Activated CD4-positive, alpha-beta T cell treated with anti-CD3 and anti-CD28 coated beads, Interleukin-2, amount 50 U/mL, for 4 hours (primary cell): Measurements from ENCODE around the gene DDIAS.

ENCODE experiments used
- DNase-seq, 2 experiments: peaks; one replicate each; pipeline ENCODE4 v3.0.0-alpha.2; 2020

Gene DDIAS

DNA sequence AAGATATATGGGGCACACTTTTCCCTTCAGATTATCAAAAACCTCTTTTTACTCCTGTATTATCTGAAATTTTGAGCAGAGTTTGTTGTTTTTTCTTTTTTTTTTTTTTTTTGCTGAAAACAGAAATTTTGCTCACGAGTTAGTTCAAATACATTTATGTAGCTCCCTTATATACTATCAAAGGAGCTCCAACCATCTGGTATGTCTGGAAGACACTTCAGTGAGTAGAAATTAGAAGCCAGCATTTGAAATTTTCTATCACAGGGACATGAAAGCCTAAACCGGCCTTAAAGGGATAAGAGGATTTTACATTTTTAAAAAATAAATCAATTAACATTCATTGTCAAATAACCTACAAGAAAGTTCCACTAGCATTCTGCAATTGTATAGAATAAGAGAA lies 73.3 kb downstream of the DDIAS start:
- no peak for DNase-seq

GRCh38 chr11:82975882-82976281 lies 74.3 kb downstream of the DDIAS start:
- no peak for DNase-seq

DNA sequence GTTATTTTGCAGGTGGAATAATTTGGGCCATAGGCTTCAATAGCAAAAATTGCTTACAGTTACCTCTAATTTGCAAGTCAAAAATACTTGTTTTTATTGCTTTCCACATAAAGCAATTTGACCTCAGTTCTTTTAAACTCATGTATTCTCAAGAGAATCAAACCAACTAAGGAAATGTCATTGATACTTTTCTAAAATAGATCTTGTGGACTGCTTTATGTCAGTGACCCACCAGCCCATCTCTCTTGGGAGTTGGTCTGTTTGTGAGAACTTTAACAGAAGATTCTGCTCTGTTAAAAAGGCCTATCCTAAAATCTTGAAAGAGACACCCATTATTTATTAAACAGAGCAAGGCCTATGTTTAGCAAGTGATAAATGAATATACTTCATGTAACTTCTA lies 75.2 kb downstream of the DDIAS start:
- DNase-seq = no peak

DNA sequence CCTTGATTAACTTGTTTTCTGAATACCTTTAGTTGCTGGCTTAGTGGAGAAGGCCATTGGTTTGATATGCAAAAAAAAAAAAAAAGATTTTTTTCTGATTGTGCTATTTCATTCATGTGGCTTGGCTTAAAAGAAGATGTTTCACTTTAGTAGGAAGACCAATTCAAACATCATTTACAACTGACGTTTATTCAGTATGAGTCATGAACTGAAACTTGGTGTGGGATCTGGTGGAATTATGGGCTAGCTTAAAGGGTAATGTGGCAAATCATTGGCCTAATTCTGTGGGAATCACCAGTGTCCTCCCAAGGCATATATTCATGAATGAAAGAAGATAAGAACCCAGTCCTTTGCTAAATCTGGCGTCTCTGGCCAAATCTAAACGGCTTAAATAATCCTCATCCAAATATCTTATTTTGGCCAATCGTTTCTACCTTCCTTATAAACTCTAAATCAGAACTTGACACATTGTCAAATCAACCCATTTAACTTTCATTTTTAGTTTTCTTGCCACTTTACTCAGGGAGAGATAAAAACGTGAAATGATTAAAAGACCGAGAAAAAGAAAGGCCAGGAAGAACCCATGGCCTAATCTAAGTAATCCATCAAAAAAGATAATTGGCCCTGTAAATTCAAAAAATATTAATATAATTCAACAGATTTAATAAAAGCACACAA lies 77.0 kb downstream of the DDIAS start:
- DNase-seq = no peak

DNA sequence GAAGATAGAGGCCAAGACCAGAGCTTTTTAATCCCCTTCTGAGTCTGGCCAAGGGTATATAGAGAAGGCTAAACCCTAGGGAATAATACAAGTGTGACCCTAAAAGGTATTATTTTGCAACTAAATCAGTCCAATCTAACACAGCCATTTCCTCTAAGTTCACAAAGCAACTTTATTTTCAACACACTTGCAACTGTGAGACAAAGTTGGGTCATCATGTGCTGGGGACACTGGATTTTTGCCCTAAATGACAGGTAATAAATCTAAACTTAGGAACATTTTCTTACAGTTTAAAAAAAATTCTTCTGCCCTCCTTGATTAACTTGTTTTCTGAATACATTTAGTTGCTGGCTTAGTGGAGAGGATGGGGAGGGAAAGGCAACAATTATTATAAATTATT lies 78.3 kb downstream of the DDIAS start:
- no peak for DNase-seq

- DNase-seq = no peak
Measured at GRCh38 chr11:82980292-82980691, 78.8 kb downstream of the DDIAS start.

- DNase-seq = no peak
Measured at GRCh38 chr11:82980947-82981346, 79.4 kb downstream of the DDIAS start.

- DNase-seq = no peak
Measured at GRCh38 chr11:82981852-82982251, 80.3 kb downstream of the DDIAS start.
